ENCODE data around the gene GIGYF2.

The GIGYF2 gene

DNA sequence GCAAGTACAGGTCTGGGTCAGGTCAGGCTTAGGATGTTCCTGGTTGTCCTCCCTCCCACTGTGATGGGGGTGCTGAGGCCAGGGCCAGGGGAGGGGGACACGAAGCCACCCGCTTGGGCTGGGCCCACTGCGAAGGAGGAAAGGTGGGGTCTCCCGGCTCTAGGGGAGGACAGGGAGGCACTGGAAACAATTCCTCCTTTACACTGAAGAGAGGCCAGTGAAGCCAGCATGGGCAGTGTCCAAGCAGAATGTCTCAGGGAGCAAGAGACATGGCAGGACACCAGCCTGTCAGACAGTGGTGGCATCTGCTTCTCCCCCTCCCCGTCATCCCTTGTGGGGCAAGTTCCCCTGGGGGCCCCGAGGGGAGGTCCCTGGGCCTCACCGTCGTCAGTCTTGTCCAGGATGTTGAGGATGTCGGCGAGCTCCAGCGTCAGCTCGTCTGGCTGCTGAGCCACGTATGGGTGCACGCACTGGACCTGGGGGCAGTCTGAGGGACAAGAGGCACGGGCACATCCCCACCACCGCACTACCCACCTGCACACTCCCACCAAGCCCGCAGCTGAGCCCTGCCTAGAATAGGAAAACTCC, 183.7 kb downstream of the GIGYF2 start:
- DNase-seq (ENCODE audit: low read depth in 2 of 2) = no peak

DNA sequence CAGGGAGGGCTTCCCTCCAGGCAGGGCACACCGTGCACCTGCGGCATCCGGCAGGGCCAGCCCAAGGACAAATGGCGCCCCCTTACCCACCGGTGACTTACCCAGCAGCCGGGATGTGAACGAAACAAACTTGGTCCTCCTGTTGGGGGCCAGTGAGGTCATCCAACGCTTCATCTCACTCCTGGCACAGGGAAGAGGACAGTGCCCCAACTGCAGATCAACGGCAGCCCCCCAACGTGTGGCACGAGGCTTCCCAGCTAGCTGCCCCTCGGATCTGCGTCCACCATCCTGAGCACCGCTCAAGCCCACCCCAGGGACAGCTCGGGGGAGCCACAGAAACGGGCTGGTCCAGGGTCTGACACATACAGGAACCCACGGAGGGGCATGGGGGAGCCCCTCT, 185.0 kb downstream of the GIGYF2 start:
- DNase-seq (ENCODE audit: low read depth in 2 of 2) = no peak

DNA sequence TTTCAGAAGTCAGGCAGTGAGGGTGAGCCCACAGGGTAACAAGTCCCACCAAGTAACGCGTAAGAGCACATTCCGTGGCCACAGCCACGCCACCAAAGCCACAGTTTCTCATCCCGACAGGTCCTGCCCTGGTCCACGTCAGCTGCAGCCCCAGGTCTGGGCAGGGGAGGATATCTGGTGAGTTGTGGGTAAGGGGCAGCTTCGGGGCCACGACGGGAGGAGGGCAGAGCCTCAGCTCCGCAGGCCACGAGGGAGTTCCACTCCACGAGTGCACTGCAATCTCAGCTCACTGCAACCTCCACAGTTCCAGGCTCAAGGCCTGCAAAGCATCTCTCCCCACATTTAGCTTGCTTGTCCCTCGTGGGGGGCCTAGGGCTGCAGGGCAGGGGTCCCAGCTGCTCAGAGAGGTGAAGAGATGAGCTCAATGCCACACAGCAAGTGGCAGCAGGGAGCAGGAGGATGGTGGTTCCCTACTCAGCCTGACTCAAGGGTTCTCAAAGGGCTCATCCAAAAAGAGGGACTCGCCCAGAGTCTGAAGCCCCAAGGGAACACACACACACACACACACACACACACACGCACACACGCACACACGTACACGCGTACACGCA, 185.5 kb downstream of the GIGYF2 start:
- no peak for DNase-seq (ENCODE audit: low read depth in 2 of 2)

DNA sequence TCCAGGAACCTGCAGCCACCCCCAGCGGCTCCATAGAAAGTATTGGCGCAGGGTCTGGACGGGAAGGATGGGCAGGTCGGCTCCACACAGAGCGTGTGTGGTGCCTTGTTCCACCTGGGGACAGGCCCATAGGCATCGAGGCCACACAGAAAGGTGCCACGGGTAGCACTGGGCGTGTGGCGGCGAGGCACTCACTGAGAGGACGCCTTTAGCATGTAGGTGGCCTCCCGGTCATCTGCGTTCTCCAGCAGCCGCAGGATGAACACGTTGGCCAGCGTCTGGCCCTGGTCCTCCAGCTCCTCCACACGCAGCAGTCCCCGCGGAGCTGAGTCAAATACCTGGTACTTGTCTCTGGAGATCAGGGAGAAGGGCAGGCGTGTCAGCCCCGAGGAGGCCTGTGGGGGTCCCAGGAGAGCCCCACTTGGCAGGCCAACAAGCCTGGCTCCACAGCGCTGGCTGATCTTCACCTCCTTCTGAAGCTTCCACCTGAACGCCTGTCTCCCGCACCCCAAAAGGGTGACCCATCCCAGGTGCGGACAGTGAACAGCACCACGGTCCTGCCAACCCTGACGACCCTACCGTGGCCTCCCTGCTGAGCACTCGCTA, 186.1 kb downstream of the GIGYF2 start:
- no peak for DNase-seq (ENCODE audit: low read depth in 2 of 2)

DNA sequence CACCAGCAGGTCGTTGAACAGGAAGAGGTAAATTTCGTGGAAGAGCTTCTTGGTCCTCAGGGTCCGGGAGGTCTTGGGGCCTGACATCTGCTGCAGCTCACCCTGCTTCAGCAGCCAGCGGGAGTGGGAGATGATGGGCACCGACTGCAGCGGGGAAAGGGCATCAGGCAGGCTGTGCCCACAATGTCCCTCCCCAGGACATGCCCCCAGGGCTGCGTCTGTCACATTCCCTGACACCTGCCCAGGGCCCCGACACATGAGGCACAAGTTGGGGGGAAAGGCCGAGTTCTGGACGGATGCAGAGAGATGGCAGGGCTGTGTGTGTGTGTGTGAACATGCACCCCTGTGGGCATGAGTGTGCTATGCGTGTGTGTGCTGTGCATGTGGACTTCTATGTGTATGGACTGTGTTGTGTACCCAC, 186.9 kb downstream of the GIGYF2 start:
- no peak for DNase-seq (ENCODE audit: low read depth in 2 of 2)

DNA sequence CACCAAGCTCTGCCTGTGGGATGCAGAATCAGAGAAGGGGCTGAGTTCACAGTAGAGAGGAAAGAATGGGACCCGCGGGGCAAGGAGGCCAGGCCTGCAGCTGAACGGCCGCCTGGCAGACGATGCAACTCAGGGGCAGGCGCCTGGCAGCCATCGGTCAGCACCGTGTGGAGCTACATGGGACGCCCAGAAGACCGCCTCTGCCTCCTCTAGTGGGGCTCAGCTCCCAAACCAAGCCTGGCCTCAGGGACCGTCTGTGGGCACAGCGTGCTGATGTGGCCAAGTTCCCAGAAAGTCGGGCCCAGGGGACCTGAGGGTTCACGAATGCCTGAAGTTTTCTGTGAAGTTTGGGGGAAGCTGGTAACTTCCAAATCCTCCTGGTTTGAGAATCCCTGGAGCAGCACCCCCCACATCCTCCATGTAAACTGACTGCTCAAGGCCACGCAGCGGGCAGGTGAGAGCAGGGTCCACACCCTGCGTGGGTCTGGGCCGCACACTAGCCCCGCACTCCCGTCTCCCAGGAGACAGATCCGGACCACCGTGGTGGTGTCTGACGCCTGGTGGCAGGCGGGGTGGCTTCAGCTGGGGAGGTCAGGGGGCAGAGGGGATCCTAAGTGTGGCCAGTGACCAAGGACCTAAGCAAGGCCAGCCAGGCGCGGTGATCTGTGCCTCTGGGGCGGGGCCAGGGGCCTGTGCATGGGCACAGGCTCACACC, 187.6 kb downstream of the GIGYF2 start:
- no peak for DNase-seq (ENCODE audit: low read depth in 2 of 2)

DNA sequence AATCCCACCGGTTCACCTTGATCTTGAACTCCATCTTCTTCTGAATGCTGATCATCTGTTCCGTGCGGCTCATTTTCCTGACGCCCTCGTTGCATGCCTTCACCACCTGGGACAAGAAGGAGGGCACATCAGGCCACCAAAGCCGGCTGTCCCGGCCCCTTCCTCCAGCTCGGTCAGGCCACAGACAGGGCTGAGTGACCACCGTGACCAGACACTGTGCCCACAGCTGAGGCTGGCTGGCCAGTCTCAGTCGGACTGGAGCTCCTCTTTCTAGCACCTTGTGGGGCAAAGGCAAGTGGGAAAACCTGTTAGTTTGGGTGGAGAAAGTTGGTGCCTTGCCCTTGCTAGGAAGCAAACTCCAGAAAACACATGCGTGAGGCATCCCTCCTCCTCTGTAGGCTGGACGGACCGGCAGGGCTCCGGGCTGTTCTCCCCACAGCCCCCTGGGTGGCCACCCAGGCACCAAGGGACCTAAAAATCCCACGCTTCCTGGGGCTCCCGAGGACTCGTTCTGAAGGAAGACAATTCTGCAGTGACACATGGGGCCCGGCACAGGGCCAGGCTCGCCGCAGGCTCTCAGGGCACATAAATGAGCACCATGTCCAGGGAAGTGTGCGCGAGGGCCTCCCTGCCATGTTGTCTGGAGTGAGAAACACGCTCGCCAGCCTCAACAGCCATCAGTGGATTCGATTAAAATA, 188.3 kb downstream of the GIGYF2 start:
- DNase-seq (ENCODE audit: low read depth in 2 of 2) = no peak

DNA sequence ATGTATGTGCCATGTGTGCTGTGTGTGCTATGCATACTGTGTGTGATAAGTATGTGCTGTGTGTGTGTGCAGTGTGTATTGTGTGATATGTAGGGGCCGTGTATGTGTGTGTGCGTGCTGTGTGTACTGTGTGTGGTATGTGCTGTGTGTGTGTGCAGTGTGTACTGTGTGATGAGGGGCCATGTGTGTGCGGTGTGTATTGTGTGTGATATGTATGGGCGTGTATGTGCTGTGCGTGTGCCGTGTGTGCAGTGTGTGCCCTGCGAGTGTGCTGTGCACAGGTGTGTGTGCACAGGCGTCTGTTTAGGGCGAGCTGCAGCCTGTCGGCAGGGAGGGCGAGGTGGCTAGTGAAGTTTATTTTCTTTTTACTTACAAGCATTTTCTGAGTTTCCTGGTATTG, 189.0 kb downstream of the GIGYF2 start:
- DNase-seq (ENCODE audit: low read depth in 2 of 2) = no peak

DNA sequence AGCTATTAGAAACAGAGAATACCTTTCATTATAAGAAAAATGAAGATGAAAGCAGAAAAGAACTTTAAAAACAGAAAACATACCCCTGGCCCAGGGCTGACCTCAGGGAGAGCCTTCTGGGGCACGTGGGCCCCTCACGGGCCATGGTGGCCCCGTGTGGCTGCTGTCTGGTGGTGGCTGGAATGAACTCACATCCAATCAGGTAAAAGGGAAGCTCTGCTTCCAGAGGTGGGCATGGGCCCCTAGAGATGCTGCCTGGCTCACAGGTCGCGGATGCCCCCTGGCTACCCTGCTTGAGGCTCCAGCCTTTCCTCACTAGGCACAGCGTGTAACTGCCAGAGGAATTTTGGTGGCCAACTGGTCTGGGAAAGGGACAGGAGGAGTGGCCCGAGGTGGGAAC, 189.5 kb downstream of the GIGYF2 start:
- DNase-seq (ENCODE audit: low read depth in 2 of 2) = no peak

DNA sequence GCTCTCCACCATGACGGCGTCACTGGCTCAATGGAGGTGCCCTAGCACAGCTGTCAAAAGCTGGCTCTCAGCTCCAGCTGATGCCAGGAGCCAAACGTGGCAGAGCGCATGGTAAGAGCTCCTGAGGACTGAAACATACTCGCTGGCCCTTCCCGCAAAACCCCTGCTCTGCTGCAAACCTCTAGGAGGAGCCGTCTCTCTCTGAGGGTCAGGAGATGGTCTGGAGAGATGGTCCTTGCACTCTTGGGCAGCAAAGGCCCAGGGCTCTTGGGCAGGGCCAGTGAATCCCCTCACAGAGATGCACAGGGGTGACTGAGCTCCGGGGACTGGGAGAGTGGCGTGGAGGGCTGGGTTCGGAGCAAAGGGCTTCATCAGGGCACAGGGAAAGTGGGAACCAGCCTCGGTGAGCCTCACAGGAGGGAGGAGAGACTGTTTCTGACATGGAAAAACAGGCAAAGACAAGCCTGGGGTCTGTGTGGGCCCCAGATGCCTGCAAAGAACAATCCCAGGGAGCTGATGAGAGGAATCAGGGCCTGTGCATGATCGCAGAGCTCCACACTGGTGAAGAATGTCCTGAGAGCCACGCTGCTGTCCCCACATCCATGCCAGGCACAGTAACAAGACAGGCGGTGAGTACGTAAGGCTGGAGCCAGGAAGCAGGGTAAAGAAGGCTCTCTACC, 190.2 kb downstream of the GIGYF2 start:
- no peak for DNase-seq (ENCODE audit: low read depth in 2 of 2)

DNA sequence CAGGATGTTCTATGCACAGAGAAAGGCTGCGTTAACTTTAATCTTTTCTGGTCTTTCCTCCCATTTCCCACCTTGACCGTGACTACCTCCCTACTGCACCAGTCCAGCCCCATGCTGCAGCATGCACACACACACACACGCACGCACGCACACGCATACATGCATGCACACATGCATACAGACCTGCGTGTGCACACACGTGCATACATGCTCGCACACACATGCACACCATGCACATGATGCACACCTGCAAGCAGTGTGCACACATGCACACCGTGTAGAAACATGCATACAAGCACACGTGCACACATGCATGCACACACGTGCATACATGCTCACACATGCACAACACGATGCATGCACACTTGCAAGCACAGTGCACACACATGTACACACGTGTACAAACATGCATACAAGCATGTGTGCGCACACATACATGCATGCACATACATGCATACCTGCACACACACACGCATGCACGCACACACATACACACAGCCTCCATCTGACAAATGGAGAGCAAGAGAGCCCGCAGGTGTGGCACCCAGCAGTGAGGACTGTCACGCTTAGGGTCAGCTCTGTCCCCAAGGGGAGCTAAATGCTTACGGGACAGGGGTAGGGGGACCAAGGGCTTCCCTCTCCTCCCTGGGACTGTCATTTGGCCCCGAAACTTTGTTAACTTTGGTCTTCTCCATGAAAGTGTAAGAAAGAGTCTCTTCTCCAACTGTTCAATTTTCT, 191.1 kb downstream of the GIGYF2 start:
- DNase-seq (ENCODE audit: low read depth in 2 of 2) = no peak

DNA sequence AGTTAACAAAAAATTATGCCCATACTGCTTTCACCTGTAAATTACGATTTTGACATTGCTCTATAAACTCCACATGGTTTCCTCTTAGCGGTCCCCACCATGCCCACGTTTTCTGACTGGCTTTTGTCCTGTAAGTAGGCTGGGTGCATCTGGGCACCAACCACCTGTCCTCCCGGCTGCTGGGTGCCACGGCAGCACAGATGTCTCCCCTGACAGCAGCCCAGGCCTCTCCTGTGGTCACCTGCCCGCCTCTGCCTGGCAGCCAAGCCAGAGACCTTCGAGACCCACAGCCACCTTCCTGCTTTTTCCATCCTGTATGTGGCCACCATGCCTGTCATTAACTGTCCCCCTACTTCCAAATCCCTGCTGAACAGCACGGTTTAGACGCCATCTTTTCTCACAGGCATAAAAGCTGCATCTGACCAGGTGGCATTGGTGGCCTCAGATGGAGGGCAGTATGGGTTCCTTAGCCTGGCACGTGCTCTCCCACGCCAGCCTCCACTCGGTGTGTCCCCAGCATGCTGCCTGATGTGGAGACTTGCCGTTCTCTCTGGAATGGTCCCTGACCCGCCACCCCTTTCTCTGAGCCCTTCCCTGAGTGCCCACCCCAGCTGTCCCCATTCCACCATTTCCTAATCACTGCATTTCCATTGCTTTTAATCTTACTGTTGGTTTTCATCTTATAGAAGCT, 191.9 kb downstream of the GIGYF2 start:
- no peak for DNase-seq (ENCODE audit: low read depth in 2 of 2)

DNA sequence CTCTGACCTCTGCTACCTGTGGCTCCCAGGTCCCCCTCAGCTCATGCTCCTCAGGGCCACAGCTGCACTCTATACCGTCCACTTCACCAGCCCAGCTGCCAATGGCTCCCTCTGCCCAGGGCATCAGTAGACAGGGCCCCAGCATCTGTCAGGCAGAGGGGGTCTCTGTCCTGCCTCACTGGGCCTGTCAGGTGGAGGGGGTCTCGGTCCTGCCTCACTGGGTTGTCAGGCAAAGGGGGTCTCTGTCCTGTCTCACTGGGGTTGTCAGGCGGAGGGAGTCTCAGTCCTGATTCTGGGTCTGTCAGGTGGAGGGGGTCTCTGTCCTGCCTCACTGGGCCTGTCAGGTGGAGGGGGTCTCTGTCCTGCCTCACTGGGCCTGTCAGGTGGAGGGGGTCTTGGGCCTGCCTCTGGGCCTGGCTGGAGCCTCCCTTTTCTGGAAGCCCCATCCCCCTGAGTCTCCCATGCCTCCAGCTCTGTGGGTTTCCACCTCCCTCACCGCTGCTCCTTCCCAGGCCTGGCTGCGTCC, 192.8 kb downstream of the GIGYF2 start:
- DNase-seq (ENCODE audit: low read depth in 2 of 2) = no peak

DNA sequence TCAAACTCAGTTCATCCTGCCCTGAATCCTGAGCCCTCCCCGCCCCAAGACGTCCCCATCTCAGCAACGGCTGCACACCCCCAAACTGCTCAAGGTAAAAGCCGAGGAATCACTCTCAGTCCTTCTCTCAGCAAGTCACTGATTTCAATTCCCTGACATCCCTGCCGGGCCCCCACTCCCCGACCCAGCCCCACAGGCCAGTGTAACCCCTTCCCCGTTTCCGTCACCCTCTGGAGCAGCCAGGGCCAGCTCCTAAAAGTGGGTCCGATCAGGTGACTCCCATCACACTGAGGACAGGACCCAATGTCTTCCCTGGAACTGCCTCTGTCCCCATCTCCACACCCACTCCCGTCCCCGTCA, 193.4 kb downstream of the GIGYF2 start:
- no peak for DNase-seq (ENCODE audit: low read depth in 2 of 2)

DNA sequence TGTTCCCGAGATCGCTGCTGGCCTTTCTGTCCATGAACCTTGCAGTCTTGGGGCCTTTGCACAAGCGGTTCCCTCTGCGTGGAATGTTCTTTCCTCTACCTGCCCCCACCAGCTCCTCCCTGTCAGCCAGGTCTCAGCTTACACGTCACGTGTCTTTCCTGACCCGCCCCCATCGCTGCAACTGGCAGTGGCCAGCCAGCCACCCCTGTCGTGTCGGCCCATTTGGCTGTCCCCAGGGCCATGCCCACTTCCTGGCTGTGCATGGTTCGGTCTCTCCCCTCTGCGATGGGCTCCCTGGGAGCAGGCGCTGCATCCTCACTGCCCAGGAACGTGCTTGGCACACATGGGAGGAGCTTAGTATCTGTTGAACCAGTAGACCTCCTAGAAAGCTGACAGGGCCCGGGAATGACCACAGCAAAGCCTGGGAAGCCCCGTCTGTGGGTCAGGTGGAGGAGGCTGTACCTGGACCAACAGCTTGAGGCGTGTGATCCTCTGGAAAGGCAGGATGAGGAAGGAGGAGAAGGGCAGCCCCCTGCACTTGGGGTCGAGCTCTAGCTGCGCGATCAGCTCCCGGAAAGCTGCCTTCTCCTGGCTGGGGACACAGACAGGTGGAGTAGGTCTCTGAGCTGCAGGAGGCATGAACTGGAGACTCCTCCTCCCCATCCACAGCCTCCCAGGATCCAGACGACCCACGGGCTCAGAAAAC, 193.9 kb downstream of the GIGYF2 start:
- no peak for DNase-seq (ENCODE audit: low read depth in 2 of 2)

DNA sequence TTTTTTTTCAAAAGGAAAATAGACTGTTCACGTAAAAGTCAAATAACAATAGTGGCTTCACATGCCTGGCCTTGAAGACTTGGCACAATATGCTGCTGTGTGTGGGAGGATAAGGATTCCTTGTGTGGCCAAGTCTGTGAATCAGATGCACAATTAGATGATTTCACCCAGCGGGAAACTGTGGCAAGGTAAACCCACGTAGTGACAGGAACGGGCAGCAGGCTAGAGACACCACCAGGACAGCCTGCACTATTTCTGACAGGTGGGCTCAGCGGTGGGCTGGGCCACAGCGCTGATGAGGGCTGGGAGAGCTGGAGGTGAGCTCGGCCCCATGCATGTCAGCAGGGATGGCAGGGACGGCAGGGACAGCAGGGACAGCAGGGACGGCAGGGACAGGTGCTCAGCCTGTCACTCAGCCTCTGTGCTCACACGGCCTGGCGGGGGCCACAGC, 194.5 kb downstream of the GIGYF2 start:
- DNase-seq (ENCODE audit: low read depth in 2 of 2) = no peak

DNA sequence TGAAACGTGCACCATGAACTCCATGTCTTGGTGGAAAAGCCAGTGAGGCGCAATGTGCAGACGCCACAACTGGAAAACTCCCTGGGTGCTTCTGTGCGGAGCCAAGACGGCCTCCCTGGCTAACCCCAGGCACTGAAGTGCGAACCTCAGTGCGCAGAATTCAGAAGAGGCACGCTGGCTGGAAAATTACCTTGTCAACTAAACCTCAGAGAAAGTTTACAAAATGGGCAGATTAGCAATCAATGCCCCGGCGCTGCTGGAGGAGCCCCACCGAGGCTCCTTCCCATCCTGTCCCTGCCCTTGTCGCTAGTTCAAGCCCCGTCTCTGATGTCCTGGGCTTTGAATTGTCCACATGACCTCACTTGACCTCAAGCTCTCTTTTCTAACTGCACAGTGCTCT, 195.1 kb downstream of the GIGYF2 start:
- DNase-seq (ENCODE audit: low read depth in 2 of 2) = no peak

DNA sequence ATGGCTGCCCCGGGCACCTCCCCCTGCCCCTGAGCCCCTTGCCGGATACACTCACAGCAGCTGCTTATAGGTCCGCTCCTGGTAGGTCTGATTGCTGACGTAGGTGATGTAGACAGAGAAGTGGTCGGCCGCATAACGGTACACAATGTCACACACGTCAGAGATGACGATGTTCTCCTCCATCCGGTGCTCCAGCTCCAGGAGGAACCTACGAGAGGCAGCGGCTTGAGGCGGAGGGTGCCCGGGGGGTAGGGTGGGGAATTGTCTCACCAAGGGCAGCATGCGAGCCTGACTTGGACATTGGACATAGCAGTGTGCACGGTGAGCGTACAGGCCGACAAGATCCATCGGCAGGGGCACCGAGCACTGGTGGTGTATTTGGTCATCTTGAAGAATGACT, 195.7 kb downstream of the GIGYF2 start:
- DNase-seq (ENCODE audit: low read depth in 2 of 2) = no peak

DNA sequence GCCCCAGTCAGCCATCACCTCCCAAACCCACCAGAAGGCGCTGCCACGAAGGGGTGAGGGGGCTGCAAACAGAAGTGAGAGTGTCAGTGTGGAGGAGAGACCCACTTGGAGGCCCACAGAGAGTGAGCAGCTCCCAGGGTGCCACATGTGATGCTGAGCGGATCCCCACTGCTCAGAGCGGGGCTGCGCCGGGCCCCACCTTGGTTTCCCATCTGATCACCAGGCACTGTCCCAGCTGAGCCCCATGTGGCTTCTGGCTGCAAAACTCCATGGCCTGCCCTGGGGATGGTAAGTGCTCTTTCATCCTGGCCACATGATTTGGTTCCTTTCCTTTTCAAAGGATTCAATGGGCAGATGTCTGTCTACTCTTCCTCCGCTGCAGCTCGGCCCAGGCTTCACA, 196.7 kb downstream of the GIGYF2 start:
- no peak for DNase-seq (ENCODE audit: low read depth in 2 of 2)

DNA sequence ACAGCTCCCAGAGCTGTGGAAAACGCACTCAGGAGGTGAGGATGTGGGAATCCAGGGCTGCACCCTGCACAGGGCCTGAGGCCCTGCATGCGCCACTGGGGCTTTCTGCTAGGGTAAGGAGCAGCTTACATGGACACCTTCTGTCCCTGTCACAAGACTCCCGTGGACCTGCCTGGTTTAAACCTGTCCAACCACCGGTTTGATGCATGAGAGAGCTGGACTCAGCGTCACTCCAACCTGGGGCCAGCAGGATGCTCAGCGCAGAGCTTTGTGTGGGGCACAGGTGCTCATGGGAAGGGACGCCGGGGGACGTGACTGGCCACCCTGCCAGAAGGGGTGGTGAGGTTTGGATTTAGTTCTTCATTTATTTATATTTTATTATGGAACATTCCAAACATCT, 197.1 kb downstream of the GIGYF2 start:
- no peak for DNase-seq (ENCODE audit: low read depth in 2 of 2)
